Neural cell (in vitro differentiated cells): ENCODE data around the gene PARP11. TPM values are rescaled to one million over a fixed set of nuclear protein-coding genes. Genes with fewer than 3 reads are reported as not detected.

ENCODE experiments used
- H2AFZ ChIP-seq: fragments of 200-600, 300-800 bp; sonication (generic), shearing (Covaris generic); 2 replicates; pipeline ENCODE4 v1.6.0; 2014; ENCODE audit warnings: low read depth, mild to moderate bottlenecking, antibody characterized with exemption, low read length, moderate library complexity
- H3F3A ChIP-seq: fragments of 200-600 bp; shearing (Covaris generic); 2 replicates; pipeline ENCODE4 v1.6.1; 2016; ENCODE audit warnings: mild to moderate bottlenecking, moderate library complexity, mixed read lengths, antibody characterized with exemption, low read length; ENCODE audit not compliant: insufficient read depth, poor library complexity, severe bottlenecking
- H3K27ac ChIP-seq: fragments of 200-600, 300-800 bp; sonication (generic), shearing (Covaris generic); 2 replicates; pipeline ENCODE4 v1.5.1; 2014; ENCODE audit warnings: mild to moderate bottlenecking, low read length, moderate library complexity
- H3K27me3 ChIP-seq: fragments of 300-800, 200-600 bp; sonication (generic), shearing (Covaris generic); 2 replicates; pipeline ENCODE4 v1.6.0; 2014; ENCODE audit warnings: mild to moderate bottlenecking, low read depth, low read length, moderate library complexity; ENCODE audit not compliant: insufficient read depth
- H3K36me3 ChIP-seq: fragments of 300-800, 200-600 bp; sonication (generic), shearing (Covaris generic); 2 replicates; pipeline ENCODE4 v1.5.1; 2014; ENCODE audit warnings: mild to moderate bottlenecking, antibody characterized with exemption, low read length, moderate library complexity; ENCODE audit not compliant: insufficient read depth
- H3K4me2 ChIP-seq: fragments of 300-800, 200-600 bp; sonication (generic), shearing (Covaris generic); 2 replicates; pipeline ENCODE4 v1.6.0; 2014; ENCODE audit warnings: mild to moderate bottlenecking, low read length
- H3K4me3 ChIP-seq: fragments of 300-800, 200-600 bp; sonication (generic), shearing (Covaris generic); 2 replicates; pipeline ENCODE4 v1.5.1; 2014; ENCODE audit warnings: mild to moderate bottlenecking, low read length, moderate library complexity
- H3K79me2 ChIP-seq: fragments of 200-600 bp; shearing (Covaris generic); replicated peaks from 2 replicates; pipeline ENCODE4 v1.6.0; 2014; ENCODE audit warnings: mild to moderate bottlenecking, low read length, moderate library complexity; ENCODE audit not compliant: insufficient read depth
- H3K9ac ChIP-seq: fragments of 300-800, 200-600 bp; sonication (generic), shearing (Covaris generic); 2 replicates; pipeline ENCODE4 v1.6.1; 2016; ENCODE audit warnings: mild to moderate bottlenecking, low read length, mixed read lengths
- H3K9me2 ChIP-seq: fragments of 200-600 bp; shearing (Covaris generic); 2 replicates; pipeline ENCODE4 v1.6.1; 2016; ENCODE audit warnings: mild to moderate bottlenecking, low read length, mixed read lengths; ENCODE audit not compliant: insufficient read depth
- H3K9me3 ChIP-seq: fragments of 200-600, 300-800 bp; sonication (generic), shearing (Covaris generic); 2 replicates; pipeline ENCODE4 v1.6.1; 2016; ENCODE audit warnings: mild to moderate bottlenecking, mixed run types, low read length, moderate library complexity, mixed read lengths
- H4K20me1 ChIP-seq: fragments of 200-600 bp; shearing (Covaris generic); 2 replicates; pipeline ENCODE4 v1.6.1; 2016; ENCODE audit warnings: mild to moderate bottlenecking, mixed run types; ENCODE audit not compliant: insufficient read depth
- EP300 ChIP-seq: fragments of 450-650 bp; conservative IDR thresholded peaks from 2 replicates; pipeline ENCODE4 v1.6.1; 2014; ENCODE audit warnings: antibody characterized with exemption, mild to moderate bottlenecking, moderate library complexity; ENCODE audit not compliant: poor library complexity, severe bottlenecking
- EZH2 ChIP-seq: fragments of 200-600, 300-800 bp; shearing (Covaris generic), sonication (generic); IDR thresholded peaks from 2 replicates; pipeline ENCODE4 v1.6.1; 2014; ENCODE audit warnings: antibody characterized with exemption, low read length, borderline replicate concordance, mild to moderate bottlenecking; ENCODE audit not compliant: insufficient read depth, poor library complexity, severe bottlenecking
- MXI1 ChIP-seq: fragments of 450-650 bp; conservative IDR thresholded peaks from 2 replicates; pipeline ENCODE4 v1.6.1; 2014; ENCODE audit warnings: antibody characterized with exemption, mild to moderate bottlenecking; ENCODE audit not compliant: poor library complexity, severe bottlenecking
- POLR2AphosphoS5 ChIP-seq: IDR thresholded peaks from 2 replicates; pipeline ENCODE4 v1.6.1; 2012
- RAD21 ChIP-seq: fragments of 450-650 bp; conservative IDR thresholded peaks from 2 replicates; pipeline ENCODE4 v1.6.1; 2014; ENCODE audit warnings: antibody characterized with exemption, mild to moderate bottlenecking, moderate library complexity
- SMC3 ChIP-seq: fragments of 450-650 bp; conservative IDR thresholded peaks from 2 replicates; pipeline ENCODE4 v1.6.1; 2014; ENCODE audit warnings: antibody characterized with exemption, mild to moderate bottlenecking, moderate library complexity; ENCODE audit not compliant: poor library complexity
- TAF1 ChIP-seq: IDR thresholded peaks from 2 replicates; pipeline ENCODE4 v1.6.1; 2012; ENCODE audit warnings: low read depth
- polyA plus RNA-seq: library from polyadenylated mRNA; depleted of rRNA; stranded (reverse); fragments of >200 nt; gene quantifications from 2 replicates; pipeline ENCODE4 v1.2.3, GENCODE V29; 2014
- TF ChIP-seq, protein P1 (sequence below): fragments of 450-650 bp; IDR thresholded peaks from 2 replicates; pipeline ENCODE4 v1.5.1; 2014; ENCODE audit warnings: antibody characterized with exemption, mild to moderate bottlenecking, moderate library complexity; ENCODE audit not compliant: poor library complexity, severe bottlenecking
- TF ChIP-seq, protein P2 (sequence below): IDR thresholded peaks from 2 replicates; pipeline ENCODE4 v1.6.1; 2012; ENCODE audit warnings: borderline replicate concordance

Gene PARP11
- polyA plus RNA-seq, 1 donor from 2014 or later = 20.3 TPM

DNA sequence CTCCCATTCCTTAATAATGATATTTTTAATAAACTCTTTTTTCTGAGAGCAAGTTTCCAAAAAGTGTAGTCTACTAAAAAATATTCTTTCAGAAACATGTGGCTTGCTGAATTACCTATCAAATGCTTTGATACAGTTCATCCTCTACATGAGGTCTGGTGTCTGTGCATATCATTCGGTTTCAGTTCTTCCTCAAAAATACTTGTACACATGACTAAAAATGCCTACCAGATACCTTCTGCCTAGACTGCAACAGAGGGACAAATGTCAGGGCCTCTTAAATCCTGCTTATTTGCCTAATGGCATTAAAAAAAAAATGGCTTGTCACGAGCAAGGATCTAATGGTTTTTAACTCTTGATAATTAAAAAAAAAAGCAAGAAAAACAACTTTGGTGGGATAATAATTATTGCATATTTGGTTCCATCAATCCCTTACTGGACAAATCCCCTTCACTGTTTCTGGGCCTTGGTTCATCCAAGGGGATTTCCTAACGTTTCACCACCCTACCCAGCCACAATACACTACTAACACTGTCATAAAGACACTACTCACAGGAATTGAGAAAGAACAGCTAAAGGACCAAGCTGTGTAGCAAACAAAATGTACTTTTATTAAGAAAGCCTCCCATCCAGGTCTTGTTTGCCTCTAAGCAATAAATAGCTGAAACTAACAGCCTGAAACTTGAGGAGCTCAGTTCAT lies 45.7 kb downstream of the PARP11 start:
- Histone ChIP-seq H4K20me1 (no peaks in the 10 kb centered on the region), H2AFZ (no peak overlapping the region), H3K27me3 (no peaks in the 10 kb centered on the region), H3K9me3 (no peaks in the 10 kb centered on the region), H3F3A (no peaks in the 10 kb centered on the region), H3K9me2 (no peaks in the 10 kb centered on the region), H3K9ac (no peak overlapping the region), H3K27ac (no peak overlapping the region), H3K4me3 (no peak overlapping the region), H3K4me2 (no peak overlapping the region), H3K36me3 (no peaks in the 10 kb centered on the region), H3K79me2 (peaks cover 3% of the 10 kb centered on the region)
- TF ChIP-seq SMC3 (no peak), EZH2 (no peak), EP300 (no peak), MXI1 (no peak), TAF1 (no peak), POLR2AphosphoS5 (no peak), RAD21 (no peak)
- TF ChIP-seq, protein P1, sequence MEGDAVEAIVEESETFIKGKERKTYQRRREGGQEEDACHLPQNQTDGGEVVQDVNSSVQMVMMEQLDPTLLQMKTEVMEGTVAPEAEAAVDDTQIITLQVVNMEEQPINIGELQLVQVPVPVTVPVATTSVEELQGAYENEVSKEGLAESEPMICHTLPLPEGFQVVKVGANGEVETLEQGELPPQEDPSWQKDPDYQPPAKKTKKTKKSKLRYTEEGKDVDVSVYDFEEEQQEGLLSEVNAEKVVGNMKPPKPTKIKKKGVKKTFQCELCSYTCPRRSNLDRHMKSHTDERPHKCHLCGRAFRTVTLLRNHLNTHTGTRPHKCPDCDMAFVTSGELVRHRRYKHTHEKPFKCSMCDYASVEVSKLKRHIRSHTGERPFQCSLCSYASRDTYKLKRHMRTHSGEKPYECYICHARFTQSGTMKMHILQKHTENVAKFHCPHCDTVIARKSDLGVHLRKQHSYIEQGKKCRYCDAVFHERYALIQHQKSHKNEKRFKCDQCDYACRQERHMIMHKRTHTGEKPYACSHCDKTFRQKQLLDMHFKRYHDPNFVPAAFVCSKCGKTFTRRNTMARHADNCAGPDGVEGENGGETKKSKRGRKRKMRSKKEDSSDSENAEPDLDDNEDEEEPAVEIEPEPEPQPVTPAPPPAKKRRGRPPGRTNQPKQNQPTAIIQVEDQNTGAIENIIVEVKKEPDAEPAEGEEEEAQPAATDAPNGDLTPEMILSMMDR = no peak
- TF ChIP-seq, protein P2, sequence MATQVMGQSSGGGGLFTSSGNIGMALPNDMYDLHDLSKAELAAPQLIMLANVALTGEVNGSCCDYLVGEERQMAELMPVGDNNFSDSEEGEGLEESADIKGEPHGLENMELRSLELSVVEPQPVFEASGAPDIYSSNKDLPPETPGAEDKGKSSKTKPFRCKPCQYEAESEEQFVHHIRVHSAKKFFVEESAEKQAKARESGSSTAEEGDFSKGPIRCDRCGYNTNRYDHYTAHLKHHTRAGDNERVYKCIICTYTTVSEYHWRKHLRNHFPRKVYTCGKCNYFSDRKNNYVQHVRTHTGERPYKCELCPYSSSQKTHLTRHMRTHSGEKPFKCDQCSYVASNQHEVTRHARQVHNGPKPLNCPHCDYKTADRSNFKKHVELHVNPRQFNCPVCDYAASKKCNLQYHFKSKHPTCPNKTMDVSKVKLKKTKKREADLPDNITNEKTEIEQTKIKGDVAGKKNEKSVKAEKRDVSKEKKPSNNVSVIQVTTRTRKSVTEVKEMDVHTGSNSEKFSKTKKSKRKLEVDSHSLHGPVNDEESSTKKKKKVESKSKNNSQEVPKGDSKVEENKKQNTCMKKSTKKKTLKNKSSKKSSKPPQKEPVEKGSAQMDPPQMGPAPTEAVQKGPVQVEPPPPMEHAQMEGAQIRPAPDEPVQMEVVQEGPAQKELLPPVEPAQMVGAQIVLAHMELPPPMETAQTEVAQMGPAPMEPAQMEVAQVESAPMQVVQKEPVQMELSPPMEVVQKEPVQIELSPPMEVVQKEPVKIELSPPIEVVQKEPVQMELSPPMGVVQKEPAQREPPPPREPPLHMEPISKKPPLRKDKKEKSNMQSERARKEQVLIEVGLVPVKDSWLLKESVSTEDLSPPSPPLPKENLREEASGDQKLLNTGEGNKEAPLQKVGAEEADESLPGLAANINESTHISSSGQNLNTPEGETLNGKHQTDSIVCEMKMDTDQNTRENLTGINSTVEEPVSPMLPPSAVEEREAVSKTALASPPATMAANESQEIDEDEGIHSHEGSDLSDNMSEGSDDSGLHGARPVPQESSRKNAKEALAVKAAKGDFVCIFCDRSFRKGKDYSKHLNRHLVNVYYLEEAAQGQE = no peak

DNA sequence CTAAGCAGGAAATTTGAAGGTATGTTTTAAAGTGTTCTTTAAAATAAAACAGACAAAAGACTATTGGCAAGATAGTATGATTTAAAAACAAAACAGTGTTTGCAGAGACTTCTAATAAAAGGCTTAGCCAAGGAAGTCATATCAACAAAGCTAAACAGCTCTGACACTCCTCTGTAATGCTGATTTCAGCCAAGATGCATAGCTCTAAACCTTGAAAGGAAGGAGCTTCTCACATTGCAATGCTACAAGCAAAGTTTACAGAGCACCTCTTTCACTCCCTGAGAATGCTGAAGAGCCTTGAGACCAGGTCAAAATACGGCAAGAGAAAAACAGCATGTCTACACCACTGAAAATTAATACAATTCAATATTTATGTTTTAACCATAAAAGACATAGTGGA lies 51.8 kb downstream of the PARP11 start:
- Histone ChIP-seq H3K4me3 (no peak overlapping the region), H3K9me2 (no peaks in the 10 kb centered on the region), H3K27me3 (no peaks in the 10 kb centered on the region), H3K27ac (no peak overlapping the region), H3K36me3 (peaks cover 4% of the 10 kb centered on the region), H2AFZ (no peak overlapping the region), H3K79me2 (no peaks in the 10 kb centered on the region), H3F3A (no peaks in the 10 kb centered on the region), H4K20me1 (no peaks in the 10 kb centered on the region), H3K9me3 (no peaks in the 10 kb centered on the region), H3K4me2 (no peak overlapping the region), H3K9ac (no peak overlapping the region)
- no peak for TF ChIP-seq MXI1
- no peak for TF ChIP-seq POLR2AphosphoS5
- TF ChIP-seq EZH2 = no peak
- TF ChIP-seq, protein P2 = no peak
